Retinal pigment epithelial cell (primary cell): ENCODE data around the gene PROC.

Source experiments
- DNase-seq: peaks from one replicate; pipeline ENCODE4 v3.0.0-alpha.2; 2010; ENCODE audit warnings: low read depth
- H3K4me3 ChIP-seq: 2 replicates; pipeline ENCODE4 v1.5.1; 2011; ENCODE audit warnings: mild to moderate bottlenecking, low read length, control low read depth, moderate library complexity
- TF ChIP-seq, protein P1 (sequence below): conservative IDR thresholded peaks from 2 replicates; pipeline ENCODE4 v1.5.1; 2011; ENCODE audit warnings: low read depth, low read length, control low read depth, inconsistent platforms

PROC gene

GRCh38 chr2:127418300-127419111 lies at the start of gene PROC:
Gene PROC (plus strand): TSS chr2:127418427. CDS start chr2:127419943, 1,516 bp downstream.
- no peak for DNase-seq
- no peak within 1 kb of the TSS for H3K4me3 ChIP-seq
- TF ChIP-seq, protein P1, sequence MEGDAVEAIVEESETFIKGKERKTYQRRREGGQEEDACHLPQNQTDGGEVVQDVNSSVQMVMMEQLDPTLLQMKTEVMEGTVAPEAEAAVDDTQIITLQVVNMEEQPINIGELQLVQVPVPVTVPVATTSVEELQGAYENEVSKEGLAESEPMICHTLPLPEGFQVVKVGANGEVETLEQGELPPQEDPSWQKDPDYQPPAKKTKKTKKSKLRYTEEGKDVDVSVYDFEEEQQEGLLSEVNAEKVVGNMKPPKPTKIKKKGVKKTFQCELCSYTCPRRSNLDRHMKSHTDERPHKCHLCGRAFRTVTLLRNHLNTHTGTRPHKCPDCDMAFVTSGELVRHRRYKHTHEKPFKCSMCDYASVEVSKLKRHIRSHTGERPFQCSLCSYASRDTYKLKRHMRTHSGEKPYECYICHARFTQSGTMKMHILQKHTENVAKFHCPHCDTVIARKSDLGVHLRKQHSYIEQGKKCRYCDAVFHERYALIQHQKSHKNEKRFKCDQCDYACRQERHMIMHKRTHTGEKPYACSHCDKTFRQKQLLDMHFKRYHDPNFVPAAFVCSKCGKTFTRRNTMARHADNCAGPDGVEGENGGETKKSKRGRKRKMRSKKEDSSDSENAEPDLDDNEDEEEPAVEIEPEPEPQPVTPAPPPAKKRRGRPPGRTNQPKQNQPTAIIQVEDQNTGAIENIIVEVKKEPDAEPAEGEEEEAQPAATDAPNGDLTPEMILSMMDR, result no peak

- DNase-seq, result no peak
- TF ChIP-seq, protein P1, result no peak
- H3K4me3 ChIP-seq, result no peak overlapping the region
Observed at GRCh38 chr2:127370010-127370409, 48.2 kb upstream of the PROC start.

GRCh38 chr2:127371037-127371436 lies 47.2 kb upstream of the PROC start:
- DNase-seq, result no peak
- no peak overlapping the region for H3K4me3 ChIP-seq
- TF ChIP-seq, protein P1, result no peak

GRCh38 chr2:127373362-127374083 lies 44.7 kb upstream of the PROC start:
- TF ChIP-seq, protein P1, result no peak
- DNase-seq, result no peak
- no peak overlapping the region for H3K4me3 ChIP-seq

- TF ChIP-seq, protein P1, result no peak
- no peak for DNase-seq
- no peak overlapping the region for H3K4me3 ChIP-seq
Observed at GRCh38 chr2:127376257-127376656, 42.0 kb upstream of the PROC start.

- no peak for DNase-seq
- TF ChIP-seq, protein P1, result no peak
- H3K4me3 ChIP-seq, result no peak overlapping the region
Observed at GRCh38 chr2:127377262-127377661, 41.0 kb upstream of the PROC start.
